ENCODE measurements around the gene LIX1.

DNA sequence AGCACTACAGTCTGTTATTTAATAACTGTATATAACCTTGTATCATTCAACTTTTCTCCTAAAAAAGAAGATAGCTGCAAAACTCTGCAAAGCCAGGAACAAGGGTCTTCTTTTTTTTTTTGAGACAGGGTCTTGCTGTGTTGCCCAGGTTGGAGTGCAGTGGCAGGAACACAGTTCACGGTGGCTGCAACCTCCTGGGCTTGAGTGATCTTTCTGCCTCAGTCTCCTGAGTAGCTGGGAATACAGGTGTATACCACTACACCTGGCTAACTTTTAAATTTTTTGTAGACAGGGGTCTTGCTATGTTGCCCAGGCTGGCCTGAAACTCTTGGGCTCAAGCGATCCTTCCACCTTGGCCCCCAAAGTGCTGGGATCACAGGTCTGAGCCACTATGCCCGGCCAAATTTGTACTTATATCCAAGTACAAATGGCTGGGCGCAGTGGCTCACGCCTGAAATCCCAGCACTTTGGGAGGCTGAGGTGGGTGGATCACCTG, 21.4 kb upstream of the LIX1 start:
- TF ChIP-seq, protein P1, sequence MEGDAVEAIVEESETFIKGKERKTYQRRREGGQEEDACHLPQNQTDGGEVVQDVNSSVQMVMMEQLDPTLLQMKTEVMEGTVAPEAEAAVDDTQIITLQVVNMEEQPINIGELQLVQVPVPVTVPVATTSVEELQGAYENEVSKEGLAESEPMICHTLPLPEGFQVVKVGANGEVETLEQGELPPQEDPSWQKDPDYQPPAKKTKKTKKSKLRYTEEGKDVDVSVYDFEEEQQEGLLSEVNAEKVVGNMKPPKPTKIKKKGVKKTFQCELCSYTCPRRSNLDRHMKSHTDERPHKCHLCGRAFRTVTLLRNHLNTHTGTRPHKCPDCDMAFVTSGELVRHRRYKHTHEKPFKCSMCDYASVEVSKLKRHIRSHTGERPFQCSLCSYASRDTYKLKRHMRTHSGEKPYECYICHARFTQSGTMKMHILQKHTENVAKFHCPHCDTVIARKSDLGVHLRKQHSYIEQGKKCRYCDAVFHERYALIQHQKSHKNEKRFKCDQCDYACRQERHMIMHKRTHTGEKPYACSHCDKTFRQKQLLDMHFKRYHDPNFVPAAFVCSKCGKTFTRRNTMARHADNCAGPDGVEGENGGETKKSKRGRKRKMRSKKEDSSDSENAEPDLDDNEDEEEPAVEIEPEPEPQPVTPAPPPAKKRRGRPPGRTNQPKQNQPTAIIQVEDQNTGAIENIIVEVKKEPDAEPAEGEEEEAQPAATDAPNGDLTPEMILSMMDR (IDR thresholded peaks at IDR 0.05 in 8 of 11, conservative IDR thresholded peaks at IDR 0.05 in 3 of 11): no peak
- TF ChIP-seq POLR2A (IDR thresholded peaks at IDR 0.05): no peak

Data from spleen (tissue), 7 donors.